Measurements from ENCODE around the gene MCU.

- no peak for TF ChIP-seq POLR2A (IDR thresholded peaks at IDR 0.05; ENCODE audit: low read length)
- TF ChIP-seq GATA1 (IDR thresholded peaks at IDR 0.05; ENCODE audit: low read depth, low read length), result no peak
Observed at GRCh38 chr10:72793752-72794151, 101.8 kb downstream of the MCU start.
